Activated B cell treated with CpG ODN at 0.5 μM for 24 hours (primary cell): ENCODE data around the gene FLRT2. TPM values are rescaled to one million over a fixed set of nuclear protein-coding genes. Genes with fewer than 3 reads are reported as not detected.

Experiments used
- ATAC-seq: fragments of 200-7000 bp; cut with Tn5 transposase; one replicate; pipeline ENCODE4 v1.10.0; 2021; ENCODE audit warnings: low read depth, mild to moderate bottlenecking, moderate library complexity
- CTCF ChIA-PET: fragments of 350-600 bp; sonication (Branson Sonifier 250); formaldehyde crosslinking; loops from one replicate; lab custom pipeline; 2021; ENCODE audit warnings: antibody characterized with exemption; lab: Charles Lee
- POLR2A ChIA-PET: fragments of 350-600 bp; sonication (Branson Sonifier 250); formaldehyde crosslinking; loops from one replicate; lab custom pipeline; 2021; ENCODE audit warnings: antibody characterized with exemption; lab: Charles Lee
- DNase-seq: peaks from one replicate; pipeline ENCODE4 v3.0.0; 2022
- H3K27ac Mint-ChIP-seq: one replicate; pipeline ENCODE4 v1.8.0; 2020; ENCODE audit warnings: mixed read lengths
- H3K27me3 Mint-ChIP-seq: one replicate; pipeline ENCODE4 v1.8.0; 2021; ENCODE audit warnings: mixed read lengths
- H3K36me3 Mint-ChIP-seq: one replicate; pipeline ENCODE4 v1.8.0; 2021; ENCODE audit warnings: low read depth, mixed read lengths
- H3K4me1 Mint-ChIP-seq: one replicate; pipeline ENCODE4 v1.8.0; 2021; ENCODE audit warnings: mixed read lengths
- H3K4me3 Mint-ChIP-seq: one replicate; pipeline ENCODE4 v1.8.0; 2020; ENCODE audit warnings: mild to moderate bottlenecking, mixed read lengths
- H3K9me3 Mint-ChIP-seq: one replicate; pipeline ENCODE4 v1.8.0; 2020; ENCODE audit warnings: mixed read lengths
- CTCF ChIP-seq: fragments of 200-600 bp; IDR thresholded peaks from one replicate; pipeline ENCODE4 v1.8.0; 2022; ENCODE audit warnings: antibody characterized with exemption, mild to moderate bottlenecking
- intact Hi-C: fragments of 100-400 bp; cut with micrococcal nuclease; formaldehyde crosslinking; loops from one replicate; pipeline ENCODE4 v1.15.1; 2024
- total RNA-seq: library from RNA; stranded (reverse); gene quantifications from 2 replicates; pipeline ENCODE4 v1.2.3, GENCODE V29; 2022

The FLRT2 gene
- total RNA-seq, 1 donor from 2014 or later, result not detected

GRCh38 chr14:85487215-85487614 lies 42.7 kb upstream of the FLRT2 start:
- CTCF ChIA-PET, result no interaction called here
- Mint-ChIP-seq H3K4me3 (no peak overlapping the region), H3K36me3 (no peaks in the 10 kb centered on the region), H3K27ac (no peak overlapping the region), H3K9me3 (peaks cover 12% of the 10 kb centered on the region), H3K27me3 (no peaks in the 10 kb centered on the region), H3K4me1 (no peaks in the 10 kb centered on the region)
- DNase-seq (no peak), ATAC-seq (no peak)
- POLR2A ChIA-PET, result no interaction called here
- TF ChIP-seq CTCF, result no peak
- intact Hi-C loops, result no loop called here

GRCh38 chr14:85501751-85502150 lies 28.2 kb upstream of the FLRT2 start:
- TF ChIP-seq CTCF, result no peak
- ATAC-seq (no peak), DNase-seq (no peak)
- intact Hi-C loops, result no loop called here
- H3K27ac Mint-ChIP-seq, result no peak overlapping the region
- ChIA-PET POLR2A (no interaction called here), CTCF (no interaction called here)
- no peaks in the 10 kb centered on the region for H3K27me3 Mint-ChIP-seq
- H3K4me3 Mint-ChIP-seq, result no peak overlapping the region
- H3K4me1 Mint-ChIP-seq, result no peaks in the 10 kb centered on the region
- no peaks in the 10 kb centered on the region for H3K36me3 Mint-ChIP-seq
- peaks cover 12% of the 10 kb centered on the region for H3K9me3 Mint-ChIP-seq

GRCh38 chr14:85508863-85509262 lies 21.1 kb upstream of the FLRT2 start:
- Mint-ChIP-seq H3K27ac (no peak overlapping the region), H3K4me3 (no peak overlapping the region), H3K36me3 (no peaks in the 10 kb centered on the region), H3K27me3 (no peaks in the 10 kb centered on the region), H3K4me1 (no peaks in the 10 kb centered on the region), H3K9me3 (peaks cover 10% of the 10 kb centered on the region)
- intact Hi-C loops, result no loop called here
- TF ChIP-seq CTCF, result no peak
- ATAC-seq, result no peak
- CTCF ChIA-PET, result no interaction called here
- POLR2A ChIA-PET, result no interaction called here
- no peak for DNase-seq

- H3K27me3 Mint-ChIP-seq, result no peaks in the 10 kb centered on the region
- no peak for TF ChIP-seq CTCF
- DNase-seq (no peak), ATAC-seq (no peak)
- H3K4me3 Mint-ChIP-seq, result no peak overlapping the region
- H3K36me3 Mint-ChIP-seq, result no peaks in the 10 kb centered on the region
- no peaks in the 10 kb centered on the region for H3K4me1 Mint-ChIP-seq
- intact Hi-C loops, result no loop called here
- ChIA-PET POLR2A (no interaction called here), CTCF (no interaction called here)
- H3K27ac Mint-ChIP-seq, result no peak overlapping the region
- peaks cover 10% of the 10 kb centered on the region for H3K9me3 Mint-ChIP-seq
Measured at GRCh38 chr14:85512451-85512850, 17.5 kb upstream of the FLRT2 start.

- POLR2A ChIA-PET, result no interaction called here
- Mint-ChIP-seq H3K9me3 (peaks cover 4% of the 10 kb centered on the region), H3K27me3 (no peaks in the 10 kb centered on the region), H3K4me3 (no peak overlapping the region), H3K4me1 (no peaks in the 10 kb centered on the region), H3K36me3 (no peaks in the 10 kb centered on the region), H3K27ac (no peak overlapping the region)
- ATAC-seq (no peak), DNase-seq (no peak)
- CTCF ChIA-PET, result no interaction called here
- intact Hi-C loops, result no loop called here
- no peak for TF ChIP-seq CTCF
Measured at GRCh38 chr14:85514487-85514886, 15.5 kb upstream of the FLRT2 start.
